IMR-90 (cell line): ENCODE measurements around the gene RMND5A. TPM values are rescaled to one million over a fixed set of nuclear protein-coding genes. Genes with fewer than 3 reads are reported as not detected.
A peak's percentile ranks its signal among the peaks of the same experiment; 100 is the strongest.

Experiments used
- ATAC-seq: fragments of 200-7000 bp; cut with Tn5 transposase; 2 replicates; pipeline ENCODE4 v1.9.1; 2020; ENCODE audit warnings: low read depth, mild to moderate bottlenecking, moderate library complexity
- BruUV-seq: library from RNA; stranded (reverse); fragments of 400-500 nt; replicated peaks from 2 replicates; lab custom pipeline; 2021; lab: Mats Ljungman, UMichigan
- CTCF ChIA-PET: fragments of 300-600 bp; formaldehyde crosslinking; extraction: SDS; loops from one replicate; lab custom pipeline; 2021; ENCODE audit warnings: antibody characterized with exemption; lab: Yijun Ruan, JAX
- POLR2A ChIA-PET: fragments of 300-600 bp; sonication (Branson Sonifier 250); formaldehyde crosslinking; loops from one replicate; lab custom pipeline; 2022; ENCODE audit warnings: antibody characterized with exemption; ENCODE audit not compliant: unreplicated experiment; lab: Charles Lee
- DNase-seq: peaks from one replicate; pipeline ENCODE4 v3.0.0; 2013
- H2AFZ ChIP-seq: replicated peaks from 2 replicates; pipeline ENCODE3; 2013; ENCODE audit warnings: low read length, mild to moderate bottlenecking; ENCODE audit not compliant: poor library complexity
- H2AK5ac ChIP-seq: 2 replicates; pipeline ENCODE4 v1.6.1; 2013; ENCODE audit warnings: low read depth, low read length, inconsistent platforms
- H2AK9ac ChIP-seq: replicated peaks from 2 replicates; pipeline ENCODE3; 2013; ENCODE audit warnings: mild to moderate bottlenecking, low read depth, low read length, moderate library complexity; ENCODE audit not compliant: poor library complexity
- H2BK120ac ChIP-seq: 2 replicates; pipeline ENCODE4 v1.6.1; 2013; ENCODE audit warnings: low read depth, low read length, inconsistent platforms
- H2BK15ac ChIP-seq: 3 replicates; pipeline ENCODE4 v1.6.1; 2013; ENCODE audit warnings: low read depth, low read length, inconsistent platforms
- H2BK20ac ChIP-seq: 2 replicates; pipeline ENCODE4 v1.6.1; 2013; ENCODE audit warnings: low read depth, mild to moderate bottlenecking, inconsistent platforms, low read length, moderate library complexity
- H2BK5ac ChIP-seq: 2 replicates; pipeline ENCODE4 v1.6.1; 2013; ENCODE audit warnings: mild to moderate bottlenecking, low read depth, low read length, inconsistent platforms; ENCODE audit not compliant: poor library complexity, severe bottlenecking
- H3K14ac ChIP-seq: replicated peaks from 2 replicates; pipeline ENCODE4 v1.6.1; 2013; ENCODE audit warnings: low read depth, low read length, inconsistent platforms
- H3K18ac ChIP-seq: 2 replicates; pipeline ENCODE4 v1.6.1; 2013; ENCODE audit warnings: low read depth, low read length, control low read depth
- H3K23ac ChIP-seq: 2 replicates; pipeline ENCODE4 v1.6.1; 2013; ENCODE audit warnings: low read depth, low read length, inconsistent platforms
- H3K27ac ChIP-seq: 2 replicates; pipeline ENCODE4 v1.5.1; 2013; ENCODE audit warnings: mild to moderate bottlenecking, control low read depth, low read length; ENCODE audit not compliant: insufficient read depth
- H3K27me3 ChIP-seq: 2 replicates; pipeline ENCODE4 v1.6.1; 2013; ENCODE audit warnings: low read length; ENCODE audit not compliant: control insufficient read depth, insufficient read depth
- H3K36me3 ChIP-seq: 2 replicates; pipeline ENCODE4 v1.6.1; 2013; ENCODE audit warnings: low read length, mixed read lengths; ENCODE audit not compliant: control insufficient read depth, insufficient read depth
- H3K4ac ChIP-seq: 2 replicates; pipeline ENCODE4 v1.6.1; 2013; ENCODE audit warnings: low read depth, low read length, inconsistent platforms
- H3K4me1 ChIP-seq: 2 replicates; pipeline ENCODE4 v1.6.1; 2013; ENCODE audit warnings: low read length, mixed read lengths; ENCODE audit not compliant: control insufficient read depth, insufficient read depth
- H3K4me2 ChIP-seq: 2 replicates; pipeline ENCODE4 v1.6.1; 2013; ENCODE audit warnings: low read depth, mild to moderate bottlenecking, control low read depth, low read length, moderate library complexity
- H3K4me3 ChIP-seq: 2 replicates; pipeline ENCODE4 v1.5.1; 2013; ENCODE audit warnings: low read depth, mild to moderate bottlenecking, control low read depth, low read length, moderate library complexity; ENCODE audit not compliant: insufficient read depth
- H3K56ac ChIP-seq: 2 replicates; pipeline ENCODE4 v1.6.1; 2013; ENCODE audit warnings: low read length, inconsistent platforms; ENCODE audit not compliant: insufficient read depth; ENCODE audit errors: extremely low read depth
- H3K79me1 ChIP-seq, 2 experiments: 2 replicates each; pipeline ENCODE4 v1.6.1; 2013; ENCODE audit warnings: low read length in 2 of 2, inconsistent platforms in 1 of 2, low read depth in 1 of 2
- H3K9ac ChIP-seq: 2 replicates; pipeline ENCODE4 v1.6.1; 2013; ENCODE audit warnings: low read depth, low read length, control low read depth
- H3K9me1 ChIP-seq: 2 replicates; pipeline ENCODE4 v1.6.1; 2013; ENCODE audit warnings: low read length, inconsistent platforms; ENCODE audit not compliant: insufficient read depth
- H3K9me3 ChIP-seq: 2 replicates; pipeline ENCODE4 v1.6.1; 2013; ENCODE audit warnings: low read length; ENCODE audit not compliant: control insufficient read depth, insufficient read depth
- H4K20me1 ChIP-seq: 2 replicates; pipeline ENCODE4 v1.6.1; 2013; ENCODE audit warnings: low read length, inconsistent platforms; ENCODE audit not compliant: insufficient read depth
- H4K5ac ChIP-seq: 2 replicates; pipeline ENCODE4 v1.6.1; 2013; ENCODE audit warnings: mild to moderate bottlenecking, low read depth, low read length, control low read depth
- H4K8ac ChIP-seq, 2 experiments: 2 replicates each; pipeline ENCODE4 v1.6.1; 2013; ENCODE audit warnings: low read depth in 2 of 2, low read length in 2 of 2, control low read depth in 1 of 2, inconsistent platforms in 1 of 2
- H4K91ac ChIP-seq: 2 replicates; pipeline ENCODE4 v1.6.1; 2013; ENCODE audit warnings: low read depth, low read length, inconsistent platforms; ENCODE audit not compliant: insufficient read depth
- BHLHE40 ChIP-seq: fragments of 150-350 bp; IDR thresholded peaks from 2 replicates; pipeline ENCODE4 v1.6.1; 2016; ENCODE audit warnings: mild to moderate bottlenecking, low read depth, low read length
- CHD1 ChIP-seq: IDR thresholded peaks from 2 replicates; pipeline ENCODE4 v1.6.1; 2012; ENCODE audit warnings: low read depth, low read length, improper control_type of control experiment
- FOS ChIP-seq: fragments of 150-350 bp; IDR thresholded peaks from 2 replicates; pipeline ENCODE4 v1.6.1; 2016; ENCODE audit warnings: low read depth, low read length
- MAFK ChIP-seq: IDR thresholded peaks from 2 replicates; pipeline ENCODE4 v1.6.1; 2012; ENCODE audit warnings: low read depth, low read length, improper control_type of control experiment
- MAZ ChIP-seq: IDR thresholded peaks from 2 replicates; pipeline ENCODE4 v1.6.1; 2012; ENCODE audit warnings: low read depth, mild to moderate bottlenecking, low read length, improper control_type of control experiment, moderate library complexity, borderline replicate concordance
- MXI1 ChIP-seq: IDR thresholded peaks from 2 replicates; pipeline ENCODE4 v1.6.1; 2012; ENCODE audit warnings: low read depth, mild to moderate bottlenecking, low read length, moderate library complexity, borderline replicate concordance
- NFE2L2 ChIP-seq: fragments of 150-350 bp; IDR thresholded peaks from 2 replicates; pipeline ENCODE4 v1.6.1; 2016; ENCODE audit warnings: low read depth, mild to moderate bottlenecking, low read length
- POLR2A ChIP-seq: IDR thresholded peaks from 2 replicates; pipeline ENCODE4 v1.6.1; 2012; ENCODE audit warnings: mild to moderate bottlenecking, low read depth, low read length
- RAD21 ChIP-seq: IDR thresholded peaks from 2 replicates; pipeline ENCODE4 v1.6.1; 2012; ENCODE audit warnings: low read length, improper control_type of control experiment
- RCOR1 ChIP-seq: IDR thresholded peaks from 2 replicates; pipeline ENCODE4 v1.6.1; 2012; ENCODE audit warnings: mild to moderate bottlenecking, low read length, improper control_type of control experiment; ENCODE audit not compliant: insufficient replicate concordance
- RFX5 ChIP-seq: IDR thresholded peaks from 2 replicates; pipeline ENCODE4 v1.8.0; 2012; ENCODE audit warnings: low read depth, mild to moderate bottlenecking, low read length, moderate library complexity
- SMC3 ChIP-seq: fragments of 150-350 bp; IDR thresholded peaks from 2 replicates; pipeline ENCODE4 v1.6.1; 2016; ENCODE audit warnings: low read depth, mild to moderate bottlenecking, antibody characterized with exemption, low read length, moderate library complexity
- WGBS, 2 experiments: methylation state at CpG; one replicate each; pipeline versions ENCODE4 v1.1.5 to v1.1.7; 2013; ENCODE audit warnings: missing lambda C conversion rate in 2 of 2; ENCODE audit not compliant: insufficient read length in 1 of 2; ENCODE audit errors: extremely low coverage in 2 of 2; 5-methylcytosine and 5-hydroxymethylcytosine counted together
- dilution Hi-C: fragments of 300-500 bp; cut with HindIII; formaldehyde crosslinking; loops from one replicate; pipeline ENCODE4 v1.14.3; 2018; ENCODE audit warnings: low sequenced_read_pairs; ENCODE audit not compliant: unreplicated experiment
- in situ Hi-C: fragments of 300-500 bp; cut with MboI; formaldehyde crosslinking; loops from 3 replicates; pipeline ENCODE4 v1.14.3; 2019; ENCODE audit warnings: low sequenced_read_pairs, inconsistent platforms, mixed read lengths
- intact Hi-C: fragments of 100-400 bp; cut with micrococcal nuclease; formaldehyde crosslinking; loops from 2 replicates; pipeline ENCODE4 v1.10.0; 2022
- polyA plus RNA-seq, 3 experiments: library from polyadenylated mRNA; depleted of rRNA; stranded (reverse); fragments of >200 nt; gene quantifications; 2 replicates each; pipeline ENCODE4 v1.2.3, GENCODE V29; 2012; ENCODE audit warnings: low replicate concordance in 1 of 3
- total RNA-seq: library from RNA; depleted of rRNA; stranded (reverse); fragments of >200 nt; gene quantifications from 2 replicates; pipeline ENCODE4 v1.2.3, GENCODE V29; 2012
- TF ChIP-seq, protein P1 (sequence below): conservative IDR thresholded peaks from 2 replicates; pipeline ENCODE4 v1.5.1; 2012; ENCODE audit warnings: mild to moderate bottlenecking, low read depth, low read length, improper control_type of control experiment
- TF ChIP-seq, protein P2 (sequence below): fragments of 150-350 bp; IDR thresholded peaks from 2 replicates; pipeline ENCODE4 v1.6.1; 2016; ENCODE audit warnings: low read depth, mild to moderate bottlenecking, low read length, moderate library complexity, borderline replicate concordance
- TF ChIP-seq, protein P3 (sequence below): fragments of 150-350 bp; IDR thresholded peaks from 2 replicates; pipeline ENCODE4 v1.6.1; 2017; ENCODE audit warnings: mild to moderate bottlenecking, antibody characterized with exemption, low read length, low read depth

Gene RMND5A
- total and polyA plus RNA-seq, 2 of the 4 experiments (the other 2 are of a cell fraction): 5.1 to 16.0 TPM

DNA sequence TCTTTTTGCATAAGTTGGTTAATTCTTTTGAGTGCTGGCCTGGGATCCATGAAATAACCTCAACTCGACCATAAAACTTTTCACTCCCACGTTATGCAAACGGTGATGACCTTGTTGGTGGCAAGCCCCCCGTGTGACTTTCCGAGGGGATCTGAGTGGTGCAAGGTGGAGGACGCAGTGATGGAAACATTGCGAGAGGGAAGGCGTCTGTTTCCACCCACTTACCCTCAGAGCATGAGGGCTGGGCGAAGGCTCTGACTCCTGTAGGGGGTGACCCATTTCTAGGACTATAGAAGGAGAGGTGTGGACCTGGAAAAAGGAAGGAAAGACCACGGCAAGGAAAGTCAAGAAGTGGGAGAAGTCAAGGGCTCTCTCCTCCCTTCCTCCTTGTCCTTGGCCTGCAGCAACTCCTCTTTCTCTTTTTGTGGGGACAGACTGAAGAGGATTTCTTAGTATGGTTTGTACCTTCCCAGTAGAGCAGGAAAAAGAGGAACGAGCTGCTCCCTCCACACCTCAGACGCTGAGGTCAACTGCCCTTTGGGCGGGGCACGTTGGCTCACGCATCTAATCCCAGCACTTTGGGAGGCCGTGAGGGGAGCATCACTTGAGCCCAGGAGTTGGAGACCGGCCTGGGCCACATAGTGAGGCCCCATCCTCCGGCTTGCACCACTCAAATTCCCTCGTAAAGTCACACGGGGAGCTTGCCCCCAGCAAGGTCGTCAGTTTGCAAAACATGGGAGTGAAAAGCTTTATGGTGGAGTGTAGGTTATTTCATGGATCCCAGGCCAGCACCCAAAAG, 86.2 kb downstream of the RMND5A start:
- BruUV-seq: no TSS peak
- Histone ChIP-seq H3K4ac (no peak overlapping the region), H3K9me1 (no peaks in the 10 kb centered on the region), H3K9me3 (no peaks in the 10 kb centered on the region; the same call in 1 of the 2 replicates), H3K4me1 (no peaks in the 10 kb centered on the region), H4K91ac (no peak overlapping the region), H2AFZ (peak overlapping the region; percentile 58), H2BK15ac (no peak overlapping the region), H2BK20ac (no peak overlapping the region), H3K79me1 (no peaks in the 10 kb centered on the region), H2BK120ac (no peak overlapping the region), H3K4me3 (no peak overlapping the region), H2AK9ac (no peak overlapping the region), H3K9ac (no peak overlapping the region), H3K23ac (no peak overlapping the region), H4K20me1 (no peaks in the 10 kb centered on the region), H4K8ac (no peak overlapping the region), H3K27me3 (peaks cover 47% of the 10 kb centered on the region), H3K56ac (no peak overlapping the region), H2BK5ac (no peak overlapping the region), H3K14ac (no peak overlapping the region), H3K18ac (no peak overlapping the region), H2AK5ac (no peak overlapping the region), H3K36me3 (no peaks in the 10 kb centered on the region), H3K4me2 (no peak overlapping the region), H3K27ac (no peak overlapping the region), H4K5ac (no peak overlapping the region)
- POLR2A ChIA-PET: no interaction called here
- CTCF ChIA-PET: no interaction called here
- in situ Hi-C loops: no loop called here
- TF ChIP-seq BHLHE40: no peak
- TF ChIP-seq FOS: no peak
- TF ChIP-seq MXI1: no peak
- TF ChIP-seq SMC3: no peak
- TF ChIP-seq CHD1: no peak
- TF ChIP-seq RCOR1: no peak
- TF ChIP-seq POLR2A: no peak
- TF ChIP-seq RAD21: no peak
- no peak for TF ChIP-seq MAFK
- no peak for TF ChIP-seq NFE2L2
- no peak for TF ChIP-seq MAZ
- TF ChIP-seq, protein P1, sequence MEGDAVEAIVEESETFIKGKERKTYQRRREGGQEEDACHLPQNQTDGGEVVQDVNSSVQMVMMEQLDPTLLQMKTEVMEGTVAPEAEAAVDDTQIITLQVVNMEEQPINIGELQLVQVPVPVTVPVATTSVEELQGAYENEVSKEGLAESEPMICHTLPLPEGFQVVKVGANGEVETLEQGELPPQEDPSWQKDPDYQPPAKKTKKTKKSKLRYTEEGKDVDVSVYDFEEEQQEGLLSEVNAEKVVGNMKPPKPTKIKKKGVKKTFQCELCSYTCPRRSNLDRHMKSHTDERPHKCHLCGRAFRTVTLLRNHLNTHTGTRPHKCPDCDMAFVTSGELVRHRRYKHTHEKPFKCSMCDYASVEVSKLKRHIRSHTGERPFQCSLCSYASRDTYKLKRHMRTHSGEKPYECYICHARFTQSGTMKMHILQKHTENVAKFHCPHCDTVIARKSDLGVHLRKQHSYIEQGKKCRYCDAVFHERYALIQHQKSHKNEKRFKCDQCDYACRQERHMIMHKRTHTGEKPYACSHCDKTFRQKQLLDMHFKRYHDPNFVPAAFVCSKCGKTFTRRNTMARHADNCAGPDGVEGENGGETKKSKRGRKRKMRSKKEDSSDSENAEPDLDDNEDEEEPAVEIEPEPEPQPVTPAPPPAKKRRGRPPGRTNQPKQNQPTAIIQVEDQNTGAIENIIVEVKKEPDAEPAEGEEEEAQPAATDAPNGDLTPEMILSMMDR: no peak
- no peak for TF ChIP-seq RFX5
- TF ChIP-seq, protein P2, sequence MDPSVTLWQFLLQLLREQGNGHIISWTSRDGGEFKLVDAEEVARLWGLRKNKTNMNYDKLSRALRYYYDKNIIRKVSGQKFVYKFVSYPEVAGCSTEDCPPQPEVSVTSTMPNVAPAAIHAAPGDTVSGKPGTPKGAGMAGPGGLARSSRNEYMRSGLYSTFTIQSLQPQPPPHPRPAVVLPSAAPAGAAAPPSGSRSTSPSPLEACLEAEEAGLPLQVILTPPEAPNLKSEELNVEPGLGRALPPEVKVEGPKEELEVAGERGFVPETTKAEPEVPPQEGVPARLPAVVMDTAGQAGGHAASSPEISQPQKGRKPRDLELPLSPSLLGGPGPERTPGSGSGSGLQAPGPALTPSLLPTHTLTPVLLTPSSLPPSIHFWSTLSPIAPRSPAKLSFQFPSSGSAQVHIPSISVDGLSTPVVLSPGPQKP: no peak
- TF ChIP-seq, protein P3, sequence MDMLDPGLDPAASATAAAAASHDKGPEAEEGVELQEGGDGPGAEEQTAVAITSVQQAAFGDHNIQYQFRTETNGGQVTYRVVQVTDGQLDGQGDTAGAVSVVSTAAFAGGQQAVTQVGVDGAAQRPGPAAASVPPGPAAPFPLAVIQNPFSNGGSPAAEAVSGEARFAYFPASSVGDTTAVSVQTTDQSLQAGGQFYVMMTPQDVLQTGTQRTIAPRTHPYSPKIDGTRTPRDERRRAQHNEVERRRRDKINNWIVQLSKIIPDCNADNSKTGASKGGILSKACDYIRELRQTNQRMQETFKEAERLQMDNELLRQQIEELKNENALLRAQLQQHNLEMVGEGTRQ: no peak
- DNase-seq (no peak), ATAC-seq (no peak)
- WGBS, 2 experiments: 81% methylated on average over 4 of the region's 21 CpGs; no CpG with 5 or more reads in 1 of the 2 experiments
- dilution Hi-C loops: no loop called here
- intact Hi-C loops: loop anchor here (5.0 kb wide), 1 partner anchor 411 kb away; no protein-coding TSS in a partner anchor
